HEK293 (cell line): ENCODE data around the gene LRP5.

Source experiments
- TF ChIP-seq, protein P1 (sequence below): fragments of 450-650 bp; formaldehyde crosslinking; IDR thresholded peaks from 2 replicates; pipeline ENCODE4 v1.5.1; 2016; ENCODE audit warnings: missing biosample characterization, missing genetic modification characterization
- TF ChIP-seq, protein P2 (sequence below): fragments of 450-650 bp; formaldehyde crosslinking; IDR thresholded peaks from 2 replicates; pipeline ENCODE4 v1.5.1; 2017; ENCODE audit warnings: missing biosample characterization, missing genetic modification characterization
- TF ChIP-seq, protein P3 (sequence below): fragments of 450-650 bp; formaldehyde crosslinking; optimal IDR thresholded peaks from 2 replicates; pipeline ENCODE3; 2016; ENCODE audit warnings: missing biosample characterization, mild to moderate bottlenecking, missing genetic modification characterization

DNA sequence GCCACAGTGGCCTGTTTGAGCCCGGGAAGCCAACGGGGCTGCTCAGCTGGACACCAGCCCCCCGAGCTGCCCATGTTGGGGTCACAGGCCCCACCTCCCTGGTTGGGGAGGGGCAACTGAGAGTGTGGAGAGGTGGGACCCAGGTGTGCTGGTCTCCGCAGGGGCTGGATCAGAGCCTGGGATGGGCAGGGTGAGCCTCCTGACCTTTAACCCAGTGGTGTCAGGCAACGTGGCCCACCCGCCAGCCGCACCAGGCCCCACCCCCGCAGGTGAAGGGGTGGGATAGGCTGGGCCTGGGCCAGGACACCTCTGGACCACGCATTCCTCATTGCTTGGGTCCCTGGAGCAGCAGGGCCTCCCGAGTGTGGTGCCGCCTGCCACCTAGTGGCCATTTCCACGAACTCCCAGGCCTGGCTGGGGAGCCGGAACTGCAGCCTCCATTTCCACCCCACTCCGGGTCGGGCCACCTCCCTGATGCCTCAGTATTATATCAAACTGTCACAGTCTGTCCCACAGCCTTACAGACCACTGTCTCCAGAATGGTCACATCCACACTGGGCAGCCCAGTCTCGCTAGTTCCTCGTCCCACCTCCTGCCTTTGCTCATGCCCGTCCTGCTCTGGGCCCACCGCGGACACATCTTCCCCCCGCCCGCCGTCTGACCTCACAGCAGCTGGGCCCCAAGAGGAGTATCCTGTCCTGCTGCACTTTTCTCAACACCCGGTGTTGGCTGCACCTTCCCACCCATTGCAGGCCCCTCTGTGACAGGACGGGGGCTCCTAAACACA is 134.8 kb downstream of the LRP5 start:
- TF ChIP-seq, protein P1, sequence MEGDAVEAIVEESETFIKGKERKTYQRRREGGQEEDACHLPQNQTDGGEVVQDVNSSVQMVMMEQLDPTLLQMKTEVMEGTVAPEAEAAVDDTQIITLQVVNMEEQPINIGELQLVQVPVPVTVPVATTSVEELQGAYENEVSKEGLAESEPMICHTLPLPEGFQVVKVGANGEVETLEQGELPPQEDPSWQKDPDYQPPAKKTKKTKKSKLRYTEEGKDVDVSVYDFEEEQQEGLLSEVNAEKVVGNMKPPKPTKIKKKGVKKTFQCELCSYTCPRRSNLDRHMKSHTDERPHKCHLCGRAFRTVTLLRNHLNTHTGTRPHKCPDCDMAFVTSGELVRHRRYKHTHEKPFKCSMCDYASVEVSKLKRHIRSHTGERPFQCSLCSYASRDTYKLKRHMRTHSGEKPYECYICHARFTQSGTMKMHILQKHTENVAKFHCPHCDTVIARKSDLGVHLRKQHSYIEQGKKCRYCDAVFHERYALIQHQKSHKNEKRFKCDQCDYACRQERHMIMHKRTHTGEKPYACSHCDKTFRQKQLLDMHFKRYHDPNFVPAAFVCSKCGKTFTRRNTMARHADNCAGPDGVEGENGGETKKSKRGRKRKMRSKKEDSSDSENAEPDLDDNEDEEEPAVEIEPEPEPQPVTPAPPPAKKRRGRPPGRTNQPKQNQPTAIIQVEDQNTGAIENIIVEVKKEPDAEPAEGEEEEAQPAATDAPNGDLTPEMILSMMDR: peak; percentile 76
- TF ChIP-seq, protein P2, sequence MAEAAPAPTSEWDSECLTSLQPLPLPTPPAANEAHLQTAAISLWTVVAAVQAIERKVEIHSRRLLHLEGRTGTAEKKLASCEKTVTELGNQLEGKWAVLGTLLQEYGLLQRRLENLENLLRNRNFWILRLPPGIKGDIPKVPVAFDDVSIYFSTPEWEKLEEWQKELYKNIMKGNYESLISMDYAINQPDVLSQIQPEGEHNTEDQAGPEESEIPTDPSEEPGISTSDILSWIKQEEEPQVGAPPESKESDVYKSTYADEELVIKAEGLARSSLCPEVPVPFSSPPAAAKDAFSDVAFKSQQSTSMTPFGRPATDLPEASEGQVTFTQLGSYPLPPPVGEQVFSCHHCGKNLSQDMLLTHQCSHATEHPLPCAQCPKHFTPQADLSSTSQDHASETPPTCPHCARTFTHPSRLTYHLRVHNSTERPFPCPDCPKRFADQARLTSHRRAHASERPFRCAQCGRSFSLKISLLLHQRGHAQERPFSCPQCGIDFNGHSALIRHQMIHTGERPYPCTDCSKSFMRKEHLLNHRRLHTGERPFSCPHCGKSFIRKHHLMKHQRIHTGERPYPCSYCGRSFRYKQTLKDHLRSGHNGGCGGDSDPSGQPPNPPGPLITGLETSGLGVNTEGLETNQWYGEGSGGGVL (tag by site-specific recombination): no peak
- TF ChIP-seq, protein P3, sequence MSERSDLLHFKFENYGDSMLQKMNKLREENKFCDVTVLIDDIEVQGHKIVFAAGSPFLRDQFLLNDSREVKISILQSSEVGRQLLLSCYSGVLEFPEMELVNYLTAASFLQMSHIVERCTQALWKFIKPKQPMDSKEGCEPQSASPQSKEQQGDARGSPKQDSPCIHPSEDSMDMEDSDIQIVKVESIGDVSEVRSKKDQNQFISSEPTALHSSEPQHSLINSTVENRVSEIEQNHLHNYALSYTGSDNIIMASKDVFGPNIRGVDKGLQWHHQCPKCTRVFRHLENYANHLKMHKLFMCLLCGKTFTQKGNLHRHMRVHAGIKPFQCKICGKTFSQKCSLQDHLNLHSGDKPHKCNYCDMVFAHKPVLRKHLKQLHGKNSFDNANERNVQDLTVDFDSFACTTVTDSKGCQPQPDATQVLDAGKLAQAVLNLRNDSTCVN: no peak
